GM21447 (cell line): Measurements from ENCODE around the gene EFCC1.
A peak's percentile ranks its signal among the peaks of the same experiment; 100 is the strongest.
"Not testable (repeated sequence)": the region's sequence is repeated elsewhere in the genome, so short reads cannot be mapped to it uniquely, and the experiment has no call there.

Experiments used
- ATAC-seq: cut with Tn5 transposase; IDR thresholded peaks from one replicate; pipeline ENCODE4 v1.9.1; 2021; ENCODE audit not compliant: unreplicated experiment

EFCC1 gene

GRCh38 chr3:129051871-129052340, 50.8 kb downstream of the EFCC1 start:
- no peak for ATAC-seq

- ATAC-seq, result no peak
These were observed 51.6 kb downstream of the EFCC1 start for GRCh38 chr3:129052675-129053074.

- ATAC-seq, result no peak
These were observed 53.6 kb downstream of the EFCC1 start for GRCh38 chr3:129054605-129055104.

GRCh38 chr3:129056451-129057173, 55.5 kb downstream of the EFCC1 start:
- no peak for ATAC-seq

GRCh38 chr3:129057249-129057648, 56.1 kb downstream of the EFCC1 start:
- ATAC-seq, result no peak

- peak; percentile 59 for ATAC-seq
These were observed 57.5 kb downstream of the EFCC1 start for GRCh38 chr3:129058441-129059200.

- ATAC-seq, result no peak
These were observed 58.3 kb downstream of the EFCC1 start for GRCh38 chr3:129059311-129059958.

GRCh38 chr3:129060276-129061022, 59.3 kb downstream of the EFCC1 start, which contains the start of gene GP9:
TSS of gene GP9 (plus strand) at chr3:129060779. CDS start at chr3:129061740, 961 bp downstream.
- ATAC-seq, result no peak

- ATAC-seq, result no peak
These were observed 60.2 kb downstream of the EFCC1 start for GRCh38 chr3:129061023-129061887.

- no peak for ATAC-seq
These were observed 61.1 kb downstream of the EFCC1 start for GRCh38 chr3:129061888-129062834.

GRCh38 chr3:129063091-129063640, 62.1 kb downstream of the EFCC1 start:
- ATAC-seq, result no peak

- ATAC-seq, result no peak
These were observed 62.9 kb downstream of the EFCC1 start for GRCh38 chr3:129063841-129064482.

- ATAC-seq, result no peak
These were observed 64.1 kb downstream of the EFCC1 start for GRCh38 chr3:129065016-129065719.

- ATAC-seq, result no peak
These were observed 64.6 kb downstream of the EFCC1 start for GRCh38 chr3:129065720-129066073.

GRCh38 chr3:129067719-129068118, 66.6 kb downstream of the EFCC1 start:
- not testable (repeated sequence) for ATAC-seq

GRCh38 chr3:129068291-129068886, 67.3 kb downstream of the EFCC1 start:
- ATAC-seq, result no peak
